HFFc6 (cell line): Measurements from ENCODE around the gene HELLS. TPM values are rescaled to one million over a fixed set of nuclear protein-coding genes. Genes with fewer than 3 reads are reported as not detected.

Experiments used
- DNase-seq: peaks from one replicate; pipeline ENCODE4 v3.0.0-alpha.2; 2018
- H3K27ac Mint-ChIP-seq: 2 replicates; pipeline ENCODE4 v1.8.0; 2020; ENCODE audit warnings: mild to moderate bottlenecking, mixed read lengths
- H3K27me3 Mint-ChIP-seq: 2 replicates; pipeline ENCODE4 v1.8.0; 2021; ENCODE audit warnings: mild to moderate bottlenecking, moderate library complexity, mixed read lengths; ENCODE audit not compliant: insufficient read depth
- H3K36me3 Mint-ChIP-seq: 2 replicates; pipeline ENCODE4 v1.8.0; 2021; ENCODE audit warnings: low read depth, mixed read lengths
- H3K4me1 Mint-ChIP-seq: 2 replicates; pipeline ENCODE4 v1.8.0; 2020; ENCODE audit warnings: low read depth, mixed read lengths
- H3K4me3 Mint-ChIP-seq: 2 replicates; pipeline ENCODE4 v1.8.0; 2020; ENCODE audit warnings: mild to moderate bottlenecking, moderate library complexity, mixed read lengths
- H3K9me3 Mint-ChIP-seq: 2 replicates; pipeline ENCODE4 v1.8.0; 2020; ENCODE audit warnings: mild to moderate bottlenecking, mixed read lengths
- total RNA-seq, 6 experiments: library from RNA; stranded (reverse); fragmentation: NEBNext Ultra II Directional; extraction: Animal tissue kit (Norgen Biotek cat#: 25700); gene quantifications; 2 replicates in 1 of 6; 3 replicates in 5 of 6; pipeline ENCODE4 v1.2.3, GENCODE V29; 2021
- TF ChIP-seq, protein P1 (sequence below): fragments of 200-600 bp; sonication (generic); IDR thresholded peaks from 2 replicates; pipeline ENCODE4 v1.5.0; 2021; ENCODE audit warnings: antibody characterized with exemption, mild to moderate bottlenecking

The HELLS gene
- total RNA-seq, 6 experiments from 2014 or later: 25.3 to 53.5 (median 50.9) TPM

- Mint-ChIP-seq H3K36me3 (peaks cover 2% of the 10 kb centered on the region; the same call in 1 of the 2 replicates), H3K27ac (no peak overlapping the region)
These were observed 69.0 kb downstream of the HELLS start for GRCh38 chr10:94614558-94614957.

GRCh38 chr10:94617389-94617944 lies 71.9 kb downstream of the HELLS start:
- DNase-seq: no peak
- Mint-ChIP-seq H3K27me3 (no peaks in the 10 kb centered on the region), H3K4me1 (no peaks in the 10 kb centered on the region), H3K27ac (no peak overlapping the region), H3K4me3 (no peak overlapping the region), H3K9me3 (no peaks in the 10 kb centered on the region), H3K36me3 (no peaks in the 10 kb centered on the region)
- TF ChIP-seq, protein P1, sequence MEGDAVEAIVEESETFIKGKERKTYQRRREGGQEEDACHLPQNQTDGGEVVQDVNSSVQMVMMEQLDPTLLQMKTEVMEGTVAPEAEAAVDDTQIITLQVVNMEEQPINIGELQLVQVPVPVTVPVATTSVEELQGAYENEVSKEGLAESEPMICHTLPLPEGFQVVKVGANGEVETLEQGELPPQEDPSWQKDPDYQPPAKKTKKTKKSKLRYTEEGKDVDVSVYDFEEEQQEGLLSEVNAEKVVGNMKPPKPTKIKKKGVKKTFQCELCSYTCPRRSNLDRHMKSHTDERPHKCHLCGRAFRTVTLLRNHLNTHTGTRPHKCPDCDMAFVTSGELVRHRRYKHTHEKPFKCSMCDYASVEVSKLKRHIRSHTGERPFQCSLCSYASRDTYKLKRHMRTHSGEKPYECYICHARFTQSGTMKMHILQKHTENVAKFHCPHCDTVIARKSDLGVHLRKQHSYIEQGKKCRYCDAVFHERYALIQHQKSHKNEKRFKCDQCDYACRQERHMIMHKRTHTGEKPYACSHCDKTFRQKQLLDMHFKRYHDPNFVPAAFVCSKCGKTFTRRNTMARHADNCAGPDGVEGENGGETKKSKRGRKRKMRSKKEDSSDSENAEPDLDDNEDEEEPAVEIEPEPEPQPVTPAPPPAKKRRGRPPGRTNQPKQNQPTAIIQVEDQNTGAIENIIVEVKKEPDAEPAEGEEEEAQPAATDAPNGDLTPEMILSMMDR: no peak

More at GRCh38 chr10:94614558-94614957, 69.0 kb downstream of the HELLS start:
- Mint-ChIP-seq H3K4me3 (no peak overlapping the region), H3K27me3 (no peaks in the 10 kb centered on the region), H3K9me3 (no peaks in the 10 kb centered on the region), H3K4me1 (no peaks in the 10 kb centered on the region)
- TF ChIP-seq, protein P1: no peak
- no peak for DNase-seq

DNA sequence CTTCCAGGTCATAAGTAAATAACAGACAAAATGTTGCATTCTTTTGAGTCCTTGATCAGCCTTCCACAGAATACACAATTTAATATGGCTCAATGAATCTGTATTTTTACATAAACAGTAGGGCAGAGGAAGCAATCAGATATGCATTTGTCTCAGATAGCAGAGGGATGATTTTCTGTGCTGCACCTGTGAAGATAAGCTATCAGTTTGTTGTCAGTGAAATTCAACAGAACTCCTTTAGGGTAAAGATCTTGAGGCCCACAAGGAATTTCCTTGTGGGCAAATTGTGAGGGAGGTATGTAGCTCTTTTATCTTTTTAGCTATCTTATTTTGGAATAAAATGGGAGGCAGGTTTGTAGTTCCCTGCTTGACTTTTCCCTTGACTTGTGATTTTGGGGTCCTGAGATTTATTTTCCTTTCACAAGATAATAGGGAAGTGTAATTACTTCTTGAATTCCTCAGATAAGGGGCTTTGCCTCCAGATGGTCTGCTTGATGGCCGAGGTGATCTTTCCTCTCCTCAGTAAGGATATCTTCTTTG lies 77.1 kb downstream of the HELLS start:
- TF ChIP-seq, protein P1: no peak
- no peaks in the 10 kb centered on the region for H3K27me3 Mint-ChIP-seq
- no peaks in the 10 kb centered on the region; the same call in 1 of the 2 replicates for H3K4me1 Mint-ChIP-seq
- no peak overlapping the region for H3K27ac Mint-ChIP-seq
- no peak for DNase-seq
- H3K9me3 Mint-ChIP-seq: no peaks in the 10 kb centered on the region
- no peaks in the 10 kb centered on the region for H3K36me3 Mint-ChIP-seq
- no peak overlapping the region for H3K4me3 Mint-ChIP-seq

DNA sequence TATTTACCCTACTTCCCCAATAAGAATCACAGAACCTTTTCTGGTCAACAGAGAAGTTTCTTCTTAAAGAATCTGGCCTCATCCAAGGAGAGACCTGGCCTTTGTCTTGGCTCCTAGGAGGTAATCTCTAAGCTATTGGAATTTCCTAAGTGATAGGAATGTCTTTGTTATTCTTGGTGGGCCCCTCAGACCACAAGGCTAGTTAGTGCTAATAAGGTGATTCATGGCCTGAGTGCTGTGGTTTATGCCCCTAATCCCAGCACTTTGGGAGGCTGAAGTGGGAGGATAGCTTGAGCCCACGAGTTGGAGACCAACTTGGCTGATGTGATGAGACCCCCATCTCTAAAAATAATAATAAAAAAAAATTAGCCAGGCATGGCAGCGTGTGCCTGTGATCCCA lies 78.0 kb downstream of the HELLS start:
- H3K4me3 Mint-ChIP-seq: no peak overlapping the region
- no peaks in the 10 kb centered on the region for H3K9me3 Mint-ChIP-seq
- H3K36me3 Mint-ChIP-seq: no peaks in the 10 kb centered on the region
- H3K4me1 Mint-ChIP-seq: no peaks in the 10 kb centered on the region; the same call in 1 of the 2 replicates
- TF ChIP-seq, protein P1: no peak
- no peaks in the 10 kb centered on the region for H3K27me3 Mint-ChIP-seq
- DNase-seq: no peak
- H3K27ac Mint-ChIP-seq: no peak overlapping the region

GRCh38 chr10:94626476-94626875 lies 80.9 kb downstream of the HELLS start:
- Mint-ChIP-seq H3K4me3 (no peak overlapping the region), H3K27ac (no peak overlapping the region), H3K27me3 (no peaks in the 10 kb centered on the region), H3K4me1 (no peaks in the 10 kb centered on the region; the same call in 1 of the 2 replicates), H3K36me3 (no peaks in the 10 kb centered on the region), H3K9me3 (no peaks in the 10 kb centered on the region)
- TF ChIP-seq, protein P1: no peak
- no peak for DNase-seq
